Keratinocyte (primary cell): ENCODE data around the gene DDIT4. TPM values are rescaled to one million over a fixed set of nuclear protein-coding genes. Genes with fewer than 3 reads are reported as not detected.

Experiments used
- DNase-seq: peaks from one replicate; pipeline ENCODE4 v3.0.0-alpha.2; 2011; ENCODE audit warnings: low read depth, missing footprints, low spot score
- FAIRE-seq: peaks from 2 replicates; lab custom pipeline; 2011; peaks lifted over from hg19 to GRCh38; lab: Jason Lieb, UNC
- H2AFZ ChIP-seq: 2 replicates; pipeline ENCODE4 v1.6.0; 2012; ENCODE audit warnings: low read length, control low read depth, inconsistent platforms; ENCODE audit not compliant: control insufficient read depth
- H3K27ac ChIP-seq: 2 replicates; pipeline ENCODE4 v1.5.1; 2011; ENCODE audit warnings: low read length; ENCODE audit not compliant: control insufficient read depth, insufficient read depth
- H3K27me3 ChIP-seq: 3 replicates; pipeline ENCODE4 v1.6.0; 2011; ENCODE audit warnings: low read length; ENCODE audit not compliant: control insufficient read depth, insufficient read depth; ENCODE audit errors: extremely low read depth
- H3K36me3 ChIP-seq, 2 experiments: 2 replicates in 1 of 2; 3 replicates in 1 of 2; pipeline ENCODE4 v1.5.1; 2011; ENCODE audit warnings: low read length in 2 of 2, mild to moderate bottlenecking in 1 of 2; ENCODE audit not compliant: control insufficient read depth in 2 of 2, insufficient read depth in 2 of 2; ENCODE audit errors: extremely low read depth in 1 of 2
- H3K4me1 ChIP-seq: 3 replicates; pipeline ENCODE4 v1.5.1; 2011; ENCODE audit warnings: low read length; ENCODE audit not compliant: control insufficient read depth, insufficient read depth; ENCODE audit errors: extremely low read depth
- H3K4me2 ChIP-seq: 3 replicates; pipeline ENCODE4 v1.6.0; 2011; ENCODE audit warnings: low read depth, low read length; ENCODE audit not compliant: control insufficient read depth, insufficient read depth; ENCODE audit errors: extremely low read depth
- H3K4me3 ChIP-seq, 3 experiments: fragments of 200-600 bp in 1 of 3; sonication (generic) in 1 of 3; 2 replicates in 2 of 3; 3 replicates in 1 of 3; pipeline ENCODE4 v1.5.1; 2011 to 2016; ENCODE audit warnings: low read length in 3 of 3, mild to moderate bottlenecking in 3 of 3, control low read depth in 2 of 3, inconsistent platforms in 1 of 3, low read depth in 1 of 3, mixed read lengths in 1 of 3, mixed run types in 1 of 3, moderate library complexity in 1 of 3; ENCODE audit not compliant: control insufficient read depth in 2 of 3, insufficient read depth in 2 of 3; ENCODE audit errors: extremely low read depth in 1 of 3
- H3K79me2 ChIP-seq: 2 replicates; pipeline ENCODE4 v1.6.0; 2012; ENCODE audit warnings: low read length; ENCODE audit not compliant: control insufficient read depth, insufficient read depth
- H3K9ac ChIP-seq: 3 replicates; pipeline ENCODE4 v1.6.0; 2011; ENCODE audit warnings: low read length; ENCODE audit not compliant: control insufficient read depth, insufficient read depth; ENCODE audit errors: extremely low read depth
- H3K9me1 ChIP-seq: 3 replicates; pipeline ENCODE4 v1.6.0; 2011; ENCODE audit warnings: low read length; ENCODE audit not compliant: control insufficient read depth, insufficient read depth; ENCODE audit errors: extremely low read depth
- H3K9me3 ChIP-seq: 2 replicates; pipeline ENCODE4 v1.5.1; 2012; ENCODE audit warnings: low read depth, low read length; ENCODE audit not compliant: control insufficient read depth
- H4K20me1 ChIP-seq: 3 replicates; pipeline ENCODE4 v1.6.0; 2011; ENCODE audit warnings: low read length; ENCODE audit not compliant: control insufficient read depth, insufficient read depth; ENCODE audit errors: extremely low read depth
- EZH2 ChIP-seq: IDR thresholded peaks from one replicate; pipeline ENCODE4 v1.6.1; 2012; ENCODE audit warnings: inconsistent platforms, mild to moderate bottlenecking, low read length, moderate library complexity
- dilution Hi-C: fragments of 300-500 bp; cut with MboI; formaldehyde crosslinking; loops from one replicate; pipeline ENCODE4 v1.7.0; 2020; ENCODE audit warnings: low sequenced_read_pairs; ENCODE audit not compliant: extremely low pct_ligation_motif_present
- polyA plus RNA-seq, 5 experiments: library from polyadenylated mRNA; depleted of rRNA in 3 of 5; stranded (reverse) in 3 of 5; stranded (forward) in 1 of 5; unstranded in 1 of 5; fragments of >200 nt; gene quantifications; 1 replicate in 1 of 5; 2 replicates in 3 of 5; 3 replicates in 1 of 5; pipeline versions ENCODE4 v1.2.1 to v1.2.3, GENCODE V29; 2011 to 2012; ENCODE audit warnings: missing spikeins in 2 of 5, low read depth in 1 of 5, low replicate concordance in 1 of 5
- TF ChIP-seq, protein P1 (sequence below), 3 experiments: IDR thresholded peaks in 1 of 3; conservative IDR thresholded peaks in 1 of 3; optimal IDR thresholded peaks in 1 of 3; 2 replicates in 2 of 3; 3 replicates in 1 of 3; pipeline versions ENCODE3 to v1.5.1; 2011; ENCODE audit warnings: low read length in 3 of 3, mild to moderate bottlenecking in 3 of 3, moderate library complexity in 2 of 3, control low read depth in 1 of 3, inconsistent platforms in 1 of 3; ENCODE audit not compliant: insufficient read depth in 2 of 3; ENCODE audit errors: extremely low read depth in 1 of 3

DDIT4 gene
- polyA plus RNA-seq, 1 donor (not counting 4 experiments of a cell fraction or from before 2014, with no cell fraction given), result 248 TPM

DNA sequence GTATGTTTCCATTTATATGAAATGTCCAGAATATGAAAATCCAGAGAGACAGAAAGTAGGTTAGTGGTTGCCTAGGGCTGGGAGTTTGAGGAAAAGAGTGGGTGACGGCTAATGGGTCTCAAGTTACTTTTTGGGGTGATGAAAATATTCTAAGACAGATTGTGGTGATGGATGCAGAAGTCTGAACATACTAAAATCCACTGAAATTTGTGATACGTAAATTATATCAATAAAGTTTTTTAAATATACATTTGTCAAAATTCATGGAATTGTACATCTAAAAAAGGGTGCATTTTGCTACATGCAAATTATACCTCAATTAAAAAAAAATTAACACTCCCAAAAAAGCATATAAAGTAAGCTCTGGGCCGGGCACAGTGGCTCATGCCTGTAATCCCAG lies 9.4 kb downstream of the DDIT4 start:
- Histone ChIP-seq H4K20me1 (no peaks in the 10 kb centered on the region), H3K4me1 (peaks cover 8% of the 10 kb centered on the region), H3K36me3 (no peaks in the 10 kb centered on the region), H3K79me2 (no peaks in the 10 kb centered on the region), H3K27me3 (no peaks in the 10 kb centered on the region), H3K4me3 (no peak overlapping the region), H3K9me3 (no peaks in the 10 kb centered on the region), H2AFZ (no peak overlapping the region), H3K27ac (no peak overlapping the region), H3K9ac (no peak overlapping the region), H3K9me1 (no peaks in the 10 kb centered on the region), H3K4me2 (no peak overlapping the region)
- dilution Hi-C loops, result no loop called here
- no peak for DNase-seq
- no peak for FAIRE-seq
- TF ChIP-seq, protein P1, sequence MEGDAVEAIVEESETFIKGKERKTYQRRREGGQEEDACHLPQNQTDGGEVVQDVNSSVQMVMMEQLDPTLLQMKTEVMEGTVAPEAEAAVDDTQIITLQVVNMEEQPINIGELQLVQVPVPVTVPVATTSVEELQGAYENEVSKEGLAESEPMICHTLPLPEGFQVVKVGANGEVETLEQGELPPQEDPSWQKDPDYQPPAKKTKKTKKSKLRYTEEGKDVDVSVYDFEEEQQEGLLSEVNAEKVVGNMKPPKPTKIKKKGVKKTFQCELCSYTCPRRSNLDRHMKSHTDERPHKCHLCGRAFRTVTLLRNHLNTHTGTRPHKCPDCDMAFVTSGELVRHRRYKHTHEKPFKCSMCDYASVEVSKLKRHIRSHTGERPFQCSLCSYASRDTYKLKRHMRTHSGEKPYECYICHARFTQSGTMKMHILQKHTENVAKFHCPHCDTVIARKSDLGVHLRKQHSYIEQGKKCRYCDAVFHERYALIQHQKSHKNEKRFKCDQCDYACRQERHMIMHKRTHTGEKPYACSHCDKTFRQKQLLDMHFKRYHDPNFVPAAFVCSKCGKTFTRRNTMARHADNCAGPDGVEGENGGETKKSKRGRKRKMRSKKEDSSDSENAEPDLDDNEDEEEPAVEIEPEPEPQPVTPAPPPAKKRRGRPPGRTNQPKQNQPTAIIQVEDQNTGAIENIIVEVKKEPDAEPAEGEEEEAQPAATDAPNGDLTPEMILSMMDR (optimal IDR thresholded peaks at IDR 0.05 in 1 of 3, IDR thresholded peaks at IDR 0.05 in 1 of 3, conservative IDR thresholded peaks at IDR 0.05 in 1 of 3; ENCODE audit: extremely low read depth in 1 of 3, insufficient read depth in 2 of 3, low read length in 3 of 3), result no peak
- TF ChIP-seq EZH2, result no peak

DNA sequence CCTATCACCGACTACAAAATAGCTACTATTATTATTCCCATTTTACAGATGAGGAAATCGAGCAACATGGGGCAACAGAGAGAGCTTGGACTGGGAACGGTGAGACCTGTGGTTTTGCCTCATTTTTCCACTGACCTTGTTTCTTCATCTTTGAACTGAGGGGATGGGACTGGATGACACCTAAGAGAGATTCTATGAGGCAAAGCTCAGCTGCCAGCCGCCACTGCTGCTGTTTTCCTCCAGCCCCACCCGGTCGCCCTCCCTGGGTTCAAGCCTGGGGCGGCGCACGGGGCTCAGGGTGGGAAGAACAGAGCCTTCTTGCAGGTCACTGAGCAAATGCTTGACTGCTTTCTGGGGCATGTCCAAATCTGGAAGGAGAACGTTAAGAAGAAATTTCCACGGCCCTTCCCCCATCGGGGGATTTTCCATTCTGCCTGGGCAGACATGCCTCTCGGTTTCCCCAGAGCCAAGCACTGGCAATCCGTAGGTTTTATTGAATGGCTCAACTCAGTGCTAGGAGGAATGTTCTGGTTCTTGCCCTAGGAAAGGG lies 12.3 kb downstream of the DDIT4 start:
- no peak overlapping the region for H3K4me2 ChIP-seq

More for the DNA sequence above, 12.3 kb downstream of the DDIT4 start:
- no peak for DNase-seq
- Histone ChIP-seq H3K79me2 (no peaks in the 10 kb centered on the region), H3K36me3 (no peaks in the 10 kb centered on the region), H3K9ac (no peak overlapping the region), H3K27me3 (no peaks in the 10 kb centered on the region), H2AFZ (peak overlapping the region; percentile 49), H3K9me3 (no peaks in the 10 kb centered on the region), H3K4me1 (peaks cover 8% of the 10 kb centered on the region), H3K4me3 (no peak overlapping the region), H3K27ac (no peak overlapping the region), H4K20me1 (no peaks in the 10 kb centered on the region), H3K9me1 (no peaks in the 10 kb centered on the region)
- dilution Hi-C loops, result no loop called here
- no peak for TF ChIP-seq EZH2
- TF ChIP-seq, protein P1 (optimal IDR thresholded peaks at IDR 0.05 in 1 of 3, IDR thresholded peaks at IDR 0.05 in 1 of 3, conservative IDR thresholded peaks at IDR 0.05 in 1 of 3; ENCODE audit: extremely low read depth in 1 of 3, insufficient read depth in 2 of 3, low read length in 3 of 3), result no peak
- FAIRE-seq, result no peak
